ENCODE data around the gene SCN1A.
A peak's percentile ranks its signal among the peaks of the same experiment; 100 is the strongest.

The SCN1A gene

DNA sequence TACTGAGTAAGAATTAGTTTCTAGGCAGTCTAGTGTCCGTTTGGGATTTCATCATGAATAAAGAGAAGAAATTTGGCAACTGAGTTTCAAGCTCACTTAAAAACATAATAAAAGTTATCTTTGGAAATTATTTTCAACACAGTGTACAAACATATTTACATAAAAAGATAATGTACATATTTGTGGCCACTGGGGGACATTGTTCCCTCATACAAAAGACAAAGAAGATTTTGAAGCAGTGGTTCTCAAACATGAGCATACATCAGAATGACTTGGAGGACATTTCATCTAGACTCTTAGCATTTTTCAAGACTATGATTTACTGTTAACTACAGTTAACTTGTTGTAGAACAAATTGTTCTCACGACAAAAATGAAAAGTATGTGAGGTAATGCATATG is 158.6 kb downstream of the SCN1A start:
- DNase-seq = no peak

DNA sequence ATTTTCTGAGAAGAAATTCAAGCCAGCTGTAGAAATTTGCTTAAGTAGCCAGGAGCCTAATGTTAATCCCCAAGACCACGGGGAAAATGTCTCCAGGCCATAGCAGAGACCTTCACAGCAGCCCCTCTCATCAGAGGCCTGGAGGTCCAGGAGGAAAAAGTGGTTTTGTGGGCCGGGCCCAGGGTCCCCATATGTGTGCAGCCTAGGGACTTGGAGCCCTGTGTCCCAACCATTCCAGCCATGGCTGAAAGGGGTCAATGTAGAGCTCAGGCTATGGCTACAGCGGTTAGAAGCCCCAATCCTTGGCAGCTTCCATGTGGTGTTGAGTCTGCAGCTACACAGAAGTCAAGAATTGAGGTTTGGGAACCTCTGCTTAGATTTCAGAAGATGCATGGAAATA is 160.1 kb downstream of the SCN1A start:
- no peak for DNase-seq

DNA sequence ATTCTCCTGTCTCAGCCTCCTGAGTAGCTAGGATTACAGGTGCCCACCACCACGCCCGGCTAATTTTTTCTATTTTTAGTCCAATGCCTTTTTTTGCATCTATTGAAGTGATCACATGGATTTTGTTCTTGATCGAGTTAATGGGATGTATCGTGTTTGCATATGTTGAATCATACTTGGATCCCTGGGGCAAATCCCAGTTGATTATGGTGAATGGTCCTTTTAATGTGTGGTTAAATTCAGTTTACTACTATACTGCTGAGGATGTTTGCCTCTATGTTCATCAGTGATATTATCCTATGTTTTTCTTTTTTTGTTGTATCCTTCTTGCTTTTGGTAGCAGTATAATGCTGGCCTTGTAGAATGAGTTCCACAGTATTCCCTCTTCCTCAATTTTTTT is 166.0 kb downstream of the SCN1A start:
- DNase-seq = no peak

DNA sequence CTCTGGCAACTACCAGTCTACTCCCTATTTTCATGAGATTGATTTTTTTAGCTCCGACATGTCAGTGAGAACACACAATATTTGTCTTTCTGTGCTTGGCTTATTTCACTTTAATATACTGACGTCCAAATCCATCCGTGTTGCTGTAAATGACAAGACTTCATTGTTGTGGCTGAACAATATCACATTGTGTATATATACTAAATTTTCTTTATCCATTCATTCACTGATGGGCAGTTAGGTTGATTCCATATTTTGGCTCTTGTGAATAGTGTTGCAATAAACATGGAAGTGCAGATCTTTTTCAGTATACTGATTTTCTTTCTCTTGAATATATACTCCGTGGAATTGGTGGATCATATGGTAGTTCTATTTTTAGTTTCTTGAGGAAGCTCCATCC is 168.4 kb downstream of the SCN1A start:
- no peak for DNase-seq

DNA sequence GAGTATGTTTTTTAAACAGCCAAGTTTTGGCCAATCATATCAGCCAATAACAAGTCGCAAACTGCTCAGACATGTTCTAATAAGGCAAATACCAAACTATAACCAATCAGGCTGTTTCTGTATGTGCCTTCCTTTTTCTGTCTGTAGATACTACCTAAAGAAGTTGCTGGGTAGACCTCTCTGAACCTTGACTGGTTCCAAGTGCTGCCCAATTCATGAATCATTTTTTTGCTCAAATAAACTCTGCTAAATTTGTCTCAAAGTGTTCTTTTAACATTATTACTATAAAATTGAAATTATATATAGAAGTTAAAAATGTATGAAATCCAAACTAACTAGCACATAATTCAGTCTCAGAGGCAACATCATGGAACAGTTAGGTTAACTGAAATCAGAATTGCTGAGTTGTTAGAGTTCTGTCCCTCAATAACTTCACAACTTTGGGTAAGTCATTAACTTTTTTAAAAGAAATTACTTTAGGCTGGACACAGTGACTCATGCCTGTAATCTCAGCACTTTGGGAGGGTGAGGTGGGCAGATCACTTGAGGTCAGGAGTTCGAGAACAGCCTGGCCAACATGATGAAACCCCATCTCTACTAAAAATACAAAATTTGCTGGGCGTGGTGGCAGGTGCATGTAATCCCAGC is 169.4 kb downstream of the SCN1A start:
- no peak for DNase-seq

DNA sequence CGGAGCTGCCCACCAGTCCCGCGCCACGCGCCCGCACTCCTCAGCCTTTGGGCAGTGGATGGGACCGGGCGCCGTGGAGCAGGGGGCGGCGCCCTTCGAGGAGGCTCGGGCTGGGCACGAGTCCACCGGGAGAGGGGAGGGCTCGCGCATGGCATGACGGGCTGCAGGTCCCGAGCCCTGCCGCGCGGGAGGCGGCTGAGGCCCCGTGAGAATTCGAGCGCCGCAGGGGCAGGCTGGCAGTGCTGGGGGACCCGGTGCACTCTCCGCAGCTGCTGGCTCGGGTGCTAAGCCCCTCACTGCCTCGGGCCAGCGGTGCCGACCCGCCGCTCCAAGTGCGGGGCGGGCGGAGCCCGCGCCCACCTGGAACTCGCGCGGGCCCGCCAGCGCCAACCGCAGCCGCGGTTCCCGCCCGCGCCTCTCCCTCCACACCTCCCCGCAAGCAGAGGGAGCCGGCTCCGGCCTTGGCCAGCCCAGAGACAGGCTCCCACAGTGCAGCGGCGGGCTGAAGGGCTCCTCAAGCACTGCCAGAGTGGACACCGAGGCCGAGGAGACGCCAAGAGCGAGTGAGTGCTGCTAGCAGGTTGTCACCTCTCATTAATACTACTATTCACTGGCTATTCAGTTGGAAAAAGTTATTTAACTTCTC is 170.7 kb downstream of the SCN1A start:
- no peak for DNase-seq

DNA sequence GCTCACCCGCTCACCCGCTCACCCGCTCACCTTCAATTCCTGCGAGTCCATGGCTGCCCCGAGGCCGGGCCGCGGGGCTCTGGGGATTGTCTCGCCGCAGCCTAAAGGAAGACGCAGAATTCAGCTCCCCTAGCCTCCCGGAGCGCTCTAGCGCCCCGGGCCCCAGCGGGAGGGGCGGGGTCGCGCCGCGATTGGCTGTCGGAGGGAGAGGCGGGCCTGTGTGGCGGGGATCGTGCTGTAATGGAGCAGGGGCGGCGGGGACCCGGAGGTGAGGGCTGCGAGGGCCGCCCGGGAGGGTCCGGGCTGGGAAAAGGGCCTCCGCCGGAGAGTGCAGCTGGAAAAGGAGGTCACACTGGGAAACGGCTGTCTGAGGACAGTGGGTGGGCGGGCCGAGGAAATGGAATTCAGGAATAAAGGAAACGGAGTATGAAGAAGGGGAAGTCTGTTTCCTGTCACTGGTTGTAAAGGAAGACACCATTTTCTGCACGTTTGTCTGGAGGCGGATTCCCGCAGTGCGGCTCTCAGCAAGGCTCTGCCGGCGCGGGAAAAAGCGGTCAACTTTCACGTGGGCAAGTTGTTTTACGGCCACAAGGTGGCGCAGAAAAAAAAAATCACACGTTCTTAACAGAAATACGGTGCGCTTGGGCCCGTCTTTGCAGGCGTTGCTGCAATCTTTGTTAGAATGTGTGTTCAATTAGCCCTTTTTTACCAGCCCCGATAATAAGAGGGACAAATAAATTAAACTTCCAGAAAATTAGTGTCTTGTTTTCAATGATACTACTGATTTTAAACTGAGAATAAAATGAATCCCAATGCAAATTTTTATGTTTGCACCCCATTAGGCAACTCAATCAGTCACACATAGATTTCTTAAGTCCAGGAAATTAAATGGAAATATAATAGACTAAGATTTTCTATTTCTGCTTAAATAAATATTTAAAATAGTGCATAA is 173.9 kb downstream of the SCN1A start, which contains the start of gene TTC21B:
Gene TTC21B (minus strand): TSS at position 122 of the 952 bp plus-strand sequence. CDS start 71 bp downstream, at position 51.
- DNase-seq = peak; percentile 87

DNA sequence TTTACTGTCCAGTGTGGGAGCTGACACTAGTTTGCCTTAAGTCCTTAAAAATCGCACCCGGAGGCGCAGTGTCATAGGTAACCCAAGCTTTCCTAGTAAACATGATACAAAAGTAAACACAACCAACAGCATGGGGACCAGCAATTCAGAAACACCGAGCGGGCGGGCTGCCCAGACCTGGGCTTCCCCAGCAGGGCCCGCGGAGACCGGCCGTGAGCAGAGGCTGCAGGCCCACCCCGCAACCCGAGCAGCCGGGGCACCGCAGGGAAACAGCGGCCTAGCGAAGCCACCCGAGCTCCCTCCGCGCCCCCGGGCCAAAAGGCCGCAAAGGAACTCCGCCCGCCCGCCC is 174.5 kb downstream of the SCN1A start:
- DNase-seq = no peak

DNA sequence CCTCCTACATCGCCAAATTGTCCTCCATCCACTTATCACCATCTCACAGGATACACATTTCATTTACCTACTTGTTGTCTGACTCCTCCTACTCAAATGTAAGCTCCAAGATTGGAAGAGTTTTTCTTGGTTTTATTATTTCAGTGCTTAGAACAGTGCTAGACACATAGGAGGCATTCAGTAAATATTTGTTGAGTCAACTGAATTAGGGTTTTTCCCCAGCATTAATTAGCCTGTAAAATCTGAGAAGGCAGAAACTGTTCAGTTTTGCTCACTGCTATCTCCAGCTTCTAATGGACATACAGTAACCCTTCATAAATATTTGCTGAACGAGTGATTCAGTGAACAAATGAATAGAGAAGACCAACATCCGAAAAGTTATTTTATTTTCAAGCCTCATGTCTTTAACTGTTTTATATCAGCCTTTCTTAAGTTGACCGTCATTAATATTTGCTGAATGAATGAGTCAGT is 175.0 kb downstream of the SCN1A start:
- no peak for DNase-seq

DNA sequence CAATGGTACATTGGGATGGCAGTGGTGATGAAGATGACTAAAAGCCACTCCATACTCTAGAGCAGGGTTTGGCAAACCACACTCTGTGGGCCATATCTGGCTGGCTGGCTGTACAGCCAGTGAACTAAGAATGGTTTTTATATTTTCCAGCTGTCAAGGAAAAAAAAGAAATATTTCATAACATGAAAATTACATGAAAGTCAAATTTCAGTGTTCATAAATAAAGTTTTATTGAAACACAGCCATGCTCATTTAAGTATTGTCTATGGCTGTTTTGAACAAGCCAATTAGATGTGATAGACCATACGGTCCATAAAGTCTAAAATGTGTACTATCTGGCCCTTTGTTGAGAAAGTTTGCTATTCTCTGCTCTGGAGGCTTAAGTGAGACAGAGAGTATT is 175.7 kb downstream of the SCN1A start:
- DNase-seq = no peak

DNA sequence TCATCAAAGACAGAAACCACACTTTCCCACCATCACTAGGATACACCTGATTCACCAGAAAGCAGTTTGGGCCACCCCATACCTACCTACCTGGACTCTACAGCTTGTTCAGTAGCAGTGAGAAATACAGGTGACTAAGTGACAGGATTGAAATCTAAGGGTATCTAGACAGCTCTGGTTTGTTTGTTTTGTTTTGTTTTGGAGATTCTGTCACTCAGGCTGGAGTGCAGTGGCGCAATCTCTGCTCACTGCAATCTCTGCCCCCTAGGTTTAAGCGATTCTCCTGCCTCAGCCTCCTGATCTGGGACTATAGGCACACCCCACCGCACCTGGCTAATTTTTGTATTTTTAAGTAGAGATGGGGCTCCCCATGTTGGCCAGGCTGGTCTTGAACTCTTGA is 177.4 kb downstream of the SCN1A start:
- DNase-seq = no peak

DNA sequence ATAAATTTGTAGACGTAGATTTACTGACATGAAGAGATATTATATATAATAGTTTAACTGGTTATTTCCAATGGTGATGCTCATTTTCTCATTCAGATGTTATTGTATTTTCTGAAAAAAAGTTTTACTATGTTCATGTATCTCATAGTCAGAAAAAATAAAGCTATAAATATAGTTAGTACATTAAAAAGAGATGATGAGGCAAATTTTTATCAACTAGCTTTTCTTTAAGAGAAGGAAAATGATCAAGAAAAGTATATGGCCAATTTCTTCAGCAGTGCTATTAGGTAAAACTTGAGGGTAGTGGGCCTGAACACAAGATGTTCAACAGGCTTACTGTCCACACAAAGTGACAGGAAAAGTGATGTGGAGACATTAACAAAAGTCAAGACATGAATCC is 186.0 kb downstream of the SCN1A start:
- no peak for DNase-seq

DNA sequence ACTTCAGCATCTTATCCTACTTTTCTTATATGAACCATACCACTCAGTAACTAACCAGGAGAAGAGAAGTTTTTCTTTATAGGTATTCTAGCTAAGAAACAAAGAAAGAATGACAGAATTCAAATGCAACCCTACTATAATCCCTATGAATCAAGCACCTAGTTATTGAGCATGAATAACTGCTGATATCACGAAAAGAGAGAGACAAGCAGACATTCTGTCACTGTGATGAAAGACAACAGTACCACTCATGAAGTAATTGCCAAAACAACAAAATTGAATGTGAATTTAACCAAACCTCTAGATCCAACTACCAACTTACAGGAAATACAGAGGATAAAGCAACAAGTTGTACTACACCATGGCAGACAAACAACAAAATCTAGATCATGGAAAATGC is 189.6 kb downstream of the SCN1A start:
- no peak for DNase-seq
